ENCODE measurements around the gene MCOLN1.

DNA sequence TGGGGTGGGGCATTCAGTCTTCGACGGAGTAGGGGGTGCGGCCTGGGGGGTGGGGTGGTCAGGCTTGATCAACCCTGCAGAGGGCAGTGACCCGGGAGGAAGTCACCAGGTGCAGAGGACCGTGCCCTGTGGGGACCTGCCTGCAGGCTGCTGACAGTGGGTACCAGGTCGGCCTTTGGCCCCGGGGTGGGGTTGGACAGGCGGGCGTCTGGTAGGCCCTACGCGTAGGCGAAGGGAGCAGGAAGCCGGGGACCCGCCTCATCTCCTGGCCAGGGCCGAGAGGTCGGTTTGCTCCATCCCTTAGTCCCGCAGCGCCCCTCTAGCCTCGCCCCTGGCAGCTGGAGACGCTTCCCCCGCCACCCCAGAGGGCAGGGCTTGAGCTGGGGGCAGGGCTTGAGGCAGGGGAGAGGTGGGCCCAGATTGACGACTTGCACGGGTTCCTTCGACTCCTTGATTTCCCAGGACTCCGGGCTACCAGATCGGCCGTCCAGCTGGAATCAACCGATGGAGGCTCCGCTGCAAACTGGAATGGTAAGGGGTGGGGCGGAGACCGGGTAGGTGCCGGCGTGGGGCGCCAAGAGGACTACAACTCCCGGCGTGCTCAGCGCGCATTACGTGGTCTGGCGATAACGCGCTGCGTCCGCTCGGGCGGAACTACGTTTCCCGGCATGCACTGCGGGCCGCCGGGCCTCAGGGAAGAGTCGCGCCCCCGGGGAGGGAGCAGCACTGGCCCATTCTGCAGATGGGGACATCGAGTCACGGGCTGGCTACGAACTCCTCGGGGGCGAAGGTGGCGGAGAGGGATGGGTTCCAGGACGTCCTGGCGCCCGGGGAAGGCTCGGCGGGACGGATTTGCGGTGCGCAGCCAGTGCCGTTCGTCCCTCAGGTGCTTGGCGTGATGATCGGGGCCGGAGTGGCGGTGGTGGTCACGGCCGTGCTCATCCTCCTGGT, 12.9 kb downstream of the MCOLN1 start, which contains the start of gene PNPLA6:
- TF ChIP-seq CTCF (IDR thresholded peaks at IDR 0.05; ENCODE audit: low read depth, low read length) = 0 out of 2 replicates have a peak, but pooled peaks have one; percentile 9
- no peak for TF ChIP-seq EZH2phosphoT487 (IDR thresholded peaks at IDR 0.05; ENCODE audit: low read depth)
